Gastroesophageal sphincter (tissue), 4 donors: ENCODE results near the gene FAT1. TPM values are rescaled to one million over a fixed set of nuclear protein-coding genes. Genes with fewer than 3 reads are reported as not detected.

ENCODE experiments used
- ATAC-seq: fragments of 150-250 bp; one replicate; pipeline ENCODE4 v1.9.1; 2016; ENCODE audit warnings: mild to moderate bottlenecking, moderate library complexity
- H3K27ac ChIP-seq, 4 donors: fragments of 200-600 bp; sonication (generic) in 3 of 4; 1 replicate in 3 of 4; 2 replicates in 1 of 4; pipeline ENCODE4 v1.5.1; 2016 to 2019
- H3K27me3 ChIP-seq: fragments of 200-600 bp; sonication (generic); one replicate; pipeline ENCODE4 v1.5.1; 2019
- H3K36me3 ChIP-seq, 2 donors: fragments of 200-600 bp; sonication (generic); one replicate each; pipeline ENCODE4 v1.5.1; 2019; ENCODE audit warnings: control low read depth in 1 of 2
- H3K4me1 ChIP-seq, 3 donors: fragments of 200-600 bp; sonication (generic); 1 replicate in 2 of 3; 2 replicates in 1 of 3; pipeline ENCODE4 v1.5.1; 2016 to 2019; ENCODE audit warnings: control low read depth in 2 of 3
- H3K4me3 ChIP-seq, 2 donors: fragments of 200-600 bp; sonication (generic); one replicate each; pipeline ENCODE4 v1.5.1; 2019; ENCODE audit warnings: mild to moderate bottlenecking in 1 of 2, moderate library complexity in 1 of 2
- H3K9me3 ChIP-seq, 3 donors: fragments of 200-600 bp; sonication (generic); one replicate each; pipeline ENCODE4 v1.5.1; 2017 to 2019; ENCODE audit warnings: control low read depth in 2 of 3
- EP300 ChIP-seq: sonication (generic); formaldehyde crosslinking; IDR thresholded peaks from one replicate; pipeline ENCODE4 v1.6.1; 2017; ENCODE audit warnings: antibody characterized with exemption, mild to moderate bottlenecking
- POLR2A ChIP-seq, 2 donors: fragments of 450-650 bp; IDR thresholded peaks; one replicate each; pipeline ENCODE4 v1.6.1; 2017; ENCODE audit warnings: antibody characterized with exemption in 2 of 2, mild to moderate bottlenecking in 2 of 2, moderate library complexity in 1 of 2
- POLR2AphosphoS5 ChIP-seq: sonication (generic); formaldehyde crosslinking; IDR thresholded peaks from one replicate; pipeline ENCODE4 v1.6.1; 2017; ENCODE audit warnings: antibody characterized with exemption
- WGBS, 2 donors: methylation state at CpG; one replicate each; pipeline ENCODE4 v1.1.5; 2018; ENCODE audit warnings: low coverage in 1 of 2; 5-methylcytosine and 5-hydroxymethylcytosine counted together
- total RNA-seq, 4 donors: library from RNA; depleted of rRNA; stranded (reverse); fragments of >200 nt; gene quantifications; one replicate each; pipeline ENCODE4 v1.1.0, GENCODE V29; 2016
- TF ChIP-seq, protein P1 (sequence below), 4 experiments: fragments of 200-600 bp in 2 of 4; fragments of 450-650 bp in 2 of 4; sonication (generic) in 1 of 4; IDR thresholded peaks; one replicate each; pipeline ENCODE4 v1.5.1; 2017 to 2019; ENCODE audit warnings: antibody characterized with exemption in 4 of 4, mild to moderate bottlenecking in 2 of 4, moderate library complexity in 2 of 4

The FAT1 gene
- total RNA-seq, 4 donors from 2014 or later: 84.4 to 279 (median 154) TPM

DNA sequence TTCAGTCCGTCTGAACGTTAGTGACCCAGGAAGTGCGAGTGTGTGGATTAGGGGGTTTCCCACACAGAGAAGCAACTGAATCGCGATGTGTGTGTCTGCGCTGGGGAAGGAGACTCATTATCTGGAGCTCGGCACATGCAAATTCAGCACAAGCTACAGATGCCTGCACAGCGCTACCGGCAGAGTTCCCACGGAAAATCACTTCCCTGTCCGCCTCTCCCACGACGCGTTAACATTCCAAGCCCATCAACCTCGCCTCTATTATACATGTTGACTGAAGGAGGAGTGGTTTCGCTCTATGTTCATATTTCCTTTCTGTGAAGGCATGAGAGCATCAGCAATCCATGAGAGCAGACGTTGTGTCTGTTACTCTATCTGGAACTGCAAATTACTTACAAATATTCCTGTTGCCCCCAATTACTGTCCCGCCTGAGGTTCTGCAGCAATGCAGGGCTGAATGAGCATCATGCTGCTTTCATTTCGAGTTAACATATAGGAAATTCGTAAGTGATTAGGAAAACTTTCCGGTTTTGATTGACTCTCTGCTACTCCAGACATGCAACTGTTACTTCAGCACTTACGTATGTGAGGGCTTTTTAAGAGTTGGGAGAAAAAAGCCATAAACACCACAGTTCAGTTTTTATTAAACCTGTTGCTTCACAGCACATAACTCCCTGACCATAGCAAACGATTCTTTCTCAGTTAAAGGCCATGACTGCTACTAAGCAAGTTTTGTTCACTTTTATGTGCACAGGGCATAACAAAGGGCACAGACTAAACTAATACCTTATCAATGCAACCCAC, 153.3 kb downstream of the FAT1 start:
- TF ChIP-seq, protein P1, sequence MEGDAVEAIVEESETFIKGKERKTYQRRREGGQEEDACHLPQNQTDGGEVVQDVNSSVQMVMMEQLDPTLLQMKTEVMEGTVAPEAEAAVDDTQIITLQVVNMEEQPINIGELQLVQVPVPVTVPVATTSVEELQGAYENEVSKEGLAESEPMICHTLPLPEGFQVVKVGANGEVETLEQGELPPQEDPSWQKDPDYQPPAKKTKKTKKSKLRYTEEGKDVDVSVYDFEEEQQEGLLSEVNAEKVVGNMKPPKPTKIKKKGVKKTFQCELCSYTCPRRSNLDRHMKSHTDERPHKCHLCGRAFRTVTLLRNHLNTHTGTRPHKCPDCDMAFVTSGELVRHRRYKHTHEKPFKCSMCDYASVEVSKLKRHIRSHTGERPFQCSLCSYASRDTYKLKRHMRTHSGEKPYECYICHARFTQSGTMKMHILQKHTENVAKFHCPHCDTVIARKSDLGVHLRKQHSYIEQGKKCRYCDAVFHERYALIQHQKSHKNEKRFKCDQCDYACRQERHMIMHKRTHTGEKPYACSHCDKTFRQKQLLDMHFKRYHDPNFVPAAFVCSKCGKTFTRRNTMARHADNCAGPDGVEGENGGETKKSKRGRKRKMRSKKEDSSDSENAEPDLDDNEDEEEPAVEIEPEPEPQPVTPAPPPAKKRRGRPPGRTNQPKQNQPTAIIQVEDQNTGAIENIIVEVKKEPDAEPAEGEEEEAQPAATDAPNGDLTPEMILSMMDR (IDR thresholded peaks at IDR 0.05): no peak
- TF ChIP-seq POLR2A (IDR thresholded peaks at IDR 0.05) (no peak), POLR2AphosphoS5 (no peak), EP300 (no peak)
- peaks cover 0 to 11% (median 0%) of the 10 kb centered on the region in 3 donors for H3K4me1 ChIP-seq
- H3K9me3 ChIP-seq: no peaks in the 10 kb centered on the region
- no peak for ATAC-seq
- H3K27me3 ChIP-seq: peaks cover 23% of the 10 kb centered on the region
- peak overlapping the region in 1 of 2 donors; percentile 30 for H3K4me3 ChIP-seq
- 31 to 34% methylated on average over 6 to 21 of the region's 23 CpGs for WGBS, 2 donors
- H3K36me3 ChIP-seq: no peaks in the 10 kb centered on the region
- H3K27ac ChIP-seq: no peak overlapping the region

DNA sequence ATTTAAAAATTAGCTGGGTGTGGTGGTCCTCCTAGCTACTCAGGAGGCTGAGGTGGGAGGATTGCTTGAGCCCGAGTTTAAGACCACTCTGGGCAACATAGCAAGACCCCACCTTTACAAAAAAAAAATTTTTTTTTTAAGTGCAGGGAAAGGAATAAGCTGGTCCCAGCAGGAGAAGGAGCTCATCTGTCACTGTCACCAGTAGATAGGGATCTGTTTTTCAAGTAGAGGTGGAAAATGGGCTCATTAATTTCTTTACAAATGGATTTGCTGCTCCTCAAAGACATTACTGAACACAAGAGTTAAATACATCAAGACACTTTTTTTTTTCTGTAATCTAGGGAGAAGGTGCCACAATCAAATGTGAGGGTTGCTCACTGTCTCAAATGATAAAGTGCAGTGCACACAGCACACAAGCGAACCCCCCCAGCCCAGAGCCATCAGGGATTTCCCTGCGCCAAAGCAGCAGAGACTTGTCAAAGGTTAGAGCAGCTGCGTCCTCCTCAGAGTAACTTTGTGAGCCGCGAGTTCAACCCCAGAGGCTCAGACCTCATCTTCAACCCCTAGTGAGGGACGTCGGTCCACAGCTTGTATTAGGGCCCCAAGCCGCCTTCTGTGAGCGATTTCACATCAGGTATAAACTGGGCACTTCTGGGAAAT, 154.0 kb downstream of the FAT1 start:
- Histone ChIP-seq H3K9me3 (no peaks in the 10 kb centered on the region), H3K36me3 (no peaks in the 10 kb centered on the region), H3K27me3 (peaks cover 23% of the 10 kb centered on the region), H3K27ac (no peak overlapping the region), H3K4me1 (peaks cover 0 to 11% (median 0%) of the 10 kb centered on the region in 3 donors), H3K4me3 (peak overlapping the region in 1 of 2 donors; percentile 30)
- ATAC-seq: no peak
- 79 to 84% methylated on average over 2 of the region's 10 CpGs for WGBS, 2 donors
- no peak for TF ChIP-seq POLR2A (IDR thresholded peaks at IDR 0.05)
- TF ChIP-seq, protein P1 (IDR thresholded peaks at IDR 0.05): no peak

DNA sequence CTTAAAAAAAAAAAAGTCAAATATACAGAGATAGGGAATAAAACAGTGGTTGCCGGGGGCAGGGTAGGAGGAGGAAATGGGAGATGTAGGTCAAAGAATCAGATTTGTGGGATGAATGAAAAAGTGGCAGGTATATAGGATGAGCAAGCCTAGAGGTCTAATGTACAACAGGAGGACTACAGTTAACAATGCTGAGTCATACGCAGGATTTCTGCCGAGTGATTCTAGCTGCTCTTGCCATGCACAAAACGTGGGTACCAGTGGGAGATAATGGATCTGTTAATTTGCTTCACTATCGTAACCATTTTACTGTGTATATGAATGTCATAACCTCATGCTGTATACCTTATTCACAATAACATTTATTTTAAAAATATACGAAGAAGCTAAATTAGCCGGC, 157.6 kb downstream of the FAT1 start:
- ATAC-seq: no peak
- WGBS, 2 donors: 54 to 60% methylated on average over 5 to 7 of the region's 7 CpGs
- peaks cover 5% of the 10 kb centered on the region for H3K27me3 ChIP-seq
- H3K4me3 ChIP-seq: no peak overlapping the region
- peaks cover 0 to 11% (median 0%) of the 10 kb centered on the region in 3 donors for H3K4me1 ChIP-seq
- TF ChIP-seq, protein P1 (IDR thresholded peaks at IDR 0.05): no peak
- no peak for TF ChIP-seq POLR2A (IDR thresholded peaks at IDR 0.05)
- no peak for TF ChIP-seq EP300
- no peak for TF ChIP-seq POLR2AphosphoS5
- no peaks in the 10 kb centered on the region for H3K9me3 ChIP-seq
- H3K27ac ChIP-seq: no peak overlapping the region
- no peaks in the 10 kb centered on the region for H3K36me3 ChIP-seq

DNA sequence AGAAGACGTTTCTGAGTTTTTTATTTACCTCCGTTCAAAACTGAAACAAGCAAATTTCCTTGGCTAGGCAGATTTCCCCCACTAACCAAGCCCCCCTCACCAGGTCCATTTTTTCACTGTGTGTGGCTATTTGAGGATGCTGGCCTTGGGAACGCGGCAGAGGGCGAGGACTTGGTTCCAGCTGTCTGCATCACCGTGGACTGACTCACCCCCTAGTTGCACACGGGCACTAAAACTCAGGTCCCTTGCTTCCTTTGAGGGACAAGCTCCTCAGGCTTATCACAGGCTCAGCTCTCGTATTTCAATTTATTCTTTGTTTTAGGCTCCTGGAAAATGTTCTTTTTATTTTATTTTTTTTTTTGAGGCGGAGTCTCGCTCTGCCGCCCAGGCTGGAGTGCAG, 159.9 kb downstream of the FAT1 start:
- Histone ChIP-seq H3K36me3 (no peaks in the 10 kb centered on the region), H3K27ac (no peak overlapping the region), H3K4me1 (no peaks in the 10 kb centered on the region), H3K4me3 (no peak overlapping the region), H3K9me3 (no peaks in the 10 kb centered on the region), H3K27me3 (no peaks in the 10 kb centered on the region)
- no peak for ATAC-seq
- TF ChIP-seq POLR2A (IDR thresholded peaks at IDR 0.05) (no peak), EP300 (no peak), POLR2AphosphoS5 (no peak)
- TF ChIP-seq, protein P1 (IDR thresholded peaks at IDR 0.05): no peak
- WGBS, 2 donors: 78 to 83% methylated on average over 6 to 11 of the region's 11 CpGs
